ENCODE results near the gene NCKIPSD.

GRCh38 chr3:48702320-48702920 lies 16.7 kb upstream of the NCKIPSD start:
- TF ChIP-seq, protein P1, sequence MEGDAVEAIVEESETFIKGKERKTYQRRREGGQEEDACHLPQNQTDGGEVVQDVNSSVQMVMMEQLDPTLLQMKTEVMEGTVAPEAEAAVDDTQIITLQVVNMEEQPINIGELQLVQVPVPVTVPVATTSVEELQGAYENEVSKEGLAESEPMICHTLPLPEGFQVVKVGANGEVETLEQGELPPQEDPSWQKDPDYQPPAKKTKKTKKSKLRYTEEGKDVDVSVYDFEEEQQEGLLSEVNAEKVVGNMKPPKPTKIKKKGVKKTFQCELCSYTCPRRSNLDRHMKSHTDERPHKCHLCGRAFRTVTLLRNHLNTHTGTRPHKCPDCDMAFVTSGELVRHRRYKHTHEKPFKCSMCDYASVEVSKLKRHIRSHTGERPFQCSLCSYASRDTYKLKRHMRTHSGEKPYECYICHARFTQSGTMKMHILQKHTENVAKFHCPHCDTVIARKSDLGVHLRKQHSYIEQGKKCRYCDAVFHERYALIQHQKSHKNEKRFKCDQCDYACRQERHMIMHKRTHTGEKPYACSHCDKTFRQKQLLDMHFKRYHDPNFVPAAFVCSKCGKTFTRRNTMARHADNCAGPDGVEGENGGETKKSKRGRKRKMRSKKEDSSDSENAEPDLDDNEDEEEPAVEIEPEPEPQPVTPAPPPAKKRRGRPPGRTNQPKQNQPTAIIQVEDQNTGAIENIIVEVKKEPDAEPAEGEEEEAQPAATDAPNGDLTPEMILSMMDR (IDR thresholded peaks at IDR 0.05 in 2 of 3, conservative IDR thresholded peaks at IDR 0.05 in 1 of 3; ENCODE audit: borderline replicate concordance in 1 of 3, insufficient read depth in 1 of 3, low read depth in 2 of 3, low read length in 2 of 3), result no peak
- TF ChIP-seq MAX (IDR thresholded peaks at IDR 0.05), result no peak
- no peak for TF ChIP-seq POLR2A (IDR thresholded peaks at IDR 0.05; ENCODE audit: borderline replicate concordance, extremely low read depth, insufficient read depth, insufficient read length)
- TF ChIP-seq EZH2phosphoT487 (IDR thresholded peaks at IDR 0.05; ENCODE audit: borderline replicate concordance), result no peak
- no peak for TF ChIP-seq SP1 (IDR thresholded peaks at IDR 0.05; ENCODE audit: low read depth)
- TF ChIP-seq, protein P2, sequence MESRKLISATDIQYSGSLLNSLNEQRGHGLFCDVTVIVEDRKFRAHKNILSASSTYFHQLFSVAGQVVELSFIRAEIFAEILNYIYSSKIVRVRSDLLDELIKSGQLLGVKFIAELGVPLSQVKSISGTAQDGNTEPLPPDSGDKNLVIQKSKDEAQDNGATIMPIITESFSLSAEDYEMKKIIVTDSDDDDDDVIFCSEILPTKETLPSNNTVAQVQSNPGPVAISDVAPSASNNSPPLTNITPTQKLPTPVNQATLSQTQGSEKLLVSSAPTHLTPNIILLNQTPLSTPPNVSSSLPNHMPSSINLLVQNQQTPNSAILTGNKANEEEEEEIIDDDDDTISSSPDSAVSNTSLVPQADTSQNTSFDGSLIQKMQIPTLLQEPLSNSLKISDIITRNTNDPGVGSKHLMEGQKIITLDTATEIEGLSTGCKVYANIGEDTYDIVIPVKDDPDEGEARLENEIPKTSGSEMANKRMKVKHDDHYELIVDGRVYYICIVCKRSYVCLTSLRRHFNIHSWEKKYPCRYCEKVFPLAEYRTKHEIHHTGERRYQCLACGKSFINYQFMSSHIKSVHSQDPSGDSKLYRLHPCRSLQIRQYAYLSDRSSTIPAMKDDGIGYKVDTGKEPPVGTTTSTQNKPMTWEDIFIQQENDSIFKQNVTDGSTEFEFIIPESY (IDR thresholded peaks at IDR 0.05; ENCODE audit: extremely low read depth, insufficient replicate concordance, low read length), result no peak
- TF ChIP-seq, protein P3, sequence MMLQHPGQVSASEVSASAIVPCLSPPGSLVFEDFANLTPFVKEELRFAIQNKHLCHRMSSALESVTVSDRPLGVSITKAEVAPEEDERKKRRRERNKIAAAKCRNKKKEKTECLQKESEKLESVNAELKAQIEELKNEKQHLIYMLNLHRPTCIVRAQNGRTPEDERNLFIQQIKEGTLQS (IDR thresholded peaks at IDR 0.05), result no peak
- no peak for TF ChIP-seq EGR1 (IDR thresholded peaks at IDR 0.05; ENCODE audit: low read depth)
- no peak for TF ChIP-seq ZFX (IDR thresholded peaks at IDR 0.05)
- no peak for TF ChIP-seq POLR2AphosphoS5 (IDR thresholded peaks at IDR 0.05; ENCODE audit: low read depth, low read length)
